Activated CD4-positive, alpha-beta T cell treated with anti-CD3 and anti-CD28 coated beads, Interleukin-10, Interleukin-2, amounts not matched to agents 100 ng/mL and 50 ng/mL, durations not matched to agents 16 hours and 8 hours (primary cell): ENCODE measurements around the gene GABRR2.
A peak's percentile ranks its signal among the peaks of the same experiment; 100 is the strongest.

Experiments
- DNase-seq: peaks from one replicate; pipeline ENCODE4 v3.0.0-alpha.2; 2020

GABRR2 gene

DNA sequence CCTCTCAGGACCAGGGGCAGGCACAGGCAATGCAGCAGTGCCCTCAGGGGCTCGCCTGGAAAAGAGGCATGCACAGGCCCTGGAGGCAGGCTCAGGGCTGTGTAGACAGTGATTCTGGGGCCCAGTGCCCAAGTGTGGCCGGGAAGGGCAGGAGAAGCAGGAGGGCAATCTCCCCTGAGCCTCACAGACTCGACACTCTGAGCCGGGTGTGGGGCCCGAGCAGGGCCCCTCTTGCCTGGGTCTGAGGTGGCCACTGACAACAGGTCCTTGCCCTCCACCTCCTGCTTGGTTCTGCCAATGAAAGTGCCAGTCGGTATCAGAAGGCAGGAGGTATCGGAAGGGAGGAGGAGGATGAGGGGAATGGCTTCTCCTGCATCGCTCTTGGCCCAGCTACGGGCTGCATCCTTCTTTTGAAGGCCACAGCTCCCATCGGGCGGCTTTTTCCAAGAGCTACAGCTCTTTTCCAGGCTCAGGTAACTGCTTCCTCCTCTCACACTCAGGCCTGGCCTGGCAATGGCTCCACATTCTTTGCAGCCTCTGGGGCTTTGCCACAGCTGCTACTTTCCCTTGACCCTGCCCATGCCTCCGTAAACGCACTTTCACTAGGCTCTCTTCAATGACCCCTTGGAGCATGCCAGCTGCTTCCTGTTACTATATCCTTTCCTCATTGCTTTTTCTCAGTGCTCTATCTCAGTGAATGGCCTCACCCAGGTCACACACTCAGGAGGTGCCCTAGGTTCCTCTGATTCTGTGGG, 24.5 kb downstream of the GABRR2 start:
- DNase-seq = no peak

GRCh38 chr6:89289710-89290109, 25.4 kb downstream of the GABRR2 start:
- DNase-seq = no peak

DNA sequence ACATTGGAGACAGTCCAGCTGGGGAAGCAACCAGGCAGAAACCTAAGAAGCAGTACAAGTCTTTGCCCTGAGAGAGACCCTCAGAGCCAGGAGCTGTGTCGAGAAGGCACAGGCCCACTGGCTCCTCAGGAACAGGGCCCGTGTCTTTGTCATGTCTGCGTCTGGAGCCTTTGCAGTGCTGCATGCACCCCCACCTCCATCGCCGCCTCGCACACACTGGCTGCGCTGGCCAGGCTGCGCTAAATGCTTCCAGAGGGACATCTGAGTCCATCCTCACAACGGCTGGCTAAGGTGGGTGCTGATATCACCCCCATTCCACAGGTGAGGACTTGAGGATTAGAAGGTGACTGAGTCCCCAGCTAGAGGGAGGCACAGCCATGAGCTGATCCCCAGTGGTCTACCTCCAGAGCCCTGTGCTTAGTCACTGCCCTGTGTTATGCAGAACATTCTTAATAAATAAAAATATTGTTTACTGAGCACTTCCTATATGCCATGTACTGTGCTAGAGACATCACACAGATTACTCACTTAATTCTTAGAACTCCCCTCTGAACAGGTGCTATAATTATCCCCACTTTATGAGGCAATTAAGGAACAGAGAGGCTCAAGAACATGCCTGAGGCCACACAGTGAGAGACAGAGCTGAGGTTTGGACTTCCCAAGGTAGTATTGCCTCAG, 27.6 kb downstream of the GABRR2 start:
- DNase-seq = no peak

DNA sequence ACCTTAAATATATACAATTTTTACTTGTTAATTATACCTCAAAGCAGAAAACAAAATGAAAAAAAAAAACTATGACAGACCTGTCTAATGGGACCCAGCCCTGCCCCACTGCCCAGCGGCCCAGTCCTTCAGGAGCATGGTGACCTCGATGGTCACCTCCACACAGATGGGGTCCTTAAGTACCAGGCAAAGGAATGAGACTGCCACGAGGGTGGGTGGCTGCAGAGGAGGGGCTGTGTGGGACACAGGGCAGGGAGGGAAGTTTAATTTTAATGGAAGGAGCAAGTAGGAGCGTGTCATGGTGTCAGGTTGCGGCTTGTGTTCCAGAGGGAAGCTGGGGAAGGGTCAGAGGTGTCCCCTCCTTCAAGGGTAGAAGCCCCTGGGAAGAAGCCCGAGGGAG, 28.6 kb downstream of the GABRR2 start:
- DNase-seq = no peak

DNA sequence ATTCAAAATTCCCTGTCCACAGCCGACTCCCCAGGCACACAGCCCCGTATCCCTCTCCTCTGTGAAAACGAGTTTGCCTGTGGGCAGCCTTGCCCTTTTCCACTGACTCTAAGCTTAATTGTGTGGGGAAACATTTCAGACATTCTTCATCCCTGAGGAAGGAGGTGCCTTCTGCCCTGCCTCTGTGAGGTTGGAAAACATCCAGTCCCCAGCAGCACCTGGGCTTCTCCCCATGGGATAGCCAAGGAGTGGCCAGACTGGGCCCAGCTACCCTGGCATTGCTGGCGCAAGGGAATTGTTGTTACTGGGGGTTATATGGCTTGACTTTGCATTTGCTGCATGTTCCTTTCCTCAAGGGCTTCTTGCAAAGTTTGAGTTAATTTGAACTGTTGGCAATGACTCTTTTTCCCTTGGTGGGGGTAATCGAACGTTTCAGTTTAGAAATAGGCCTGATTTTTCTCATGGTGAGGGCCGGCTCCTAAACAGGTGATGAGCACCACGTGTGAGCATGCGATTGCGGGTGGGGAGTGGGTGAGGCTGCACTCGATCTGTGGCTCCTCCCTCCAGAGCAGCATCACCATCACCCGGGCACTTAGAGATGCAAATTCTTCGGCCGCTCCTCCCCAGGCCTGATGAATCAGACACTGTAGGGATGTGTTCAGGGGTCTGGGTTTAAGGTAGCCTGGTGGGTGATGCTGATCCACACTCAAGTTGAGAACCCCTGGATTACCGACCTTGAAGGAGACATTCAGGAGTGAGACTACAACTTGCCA, 29.9 kb downstream of the GABRR2 start:
- DNase-seq = no peak

DNA sequence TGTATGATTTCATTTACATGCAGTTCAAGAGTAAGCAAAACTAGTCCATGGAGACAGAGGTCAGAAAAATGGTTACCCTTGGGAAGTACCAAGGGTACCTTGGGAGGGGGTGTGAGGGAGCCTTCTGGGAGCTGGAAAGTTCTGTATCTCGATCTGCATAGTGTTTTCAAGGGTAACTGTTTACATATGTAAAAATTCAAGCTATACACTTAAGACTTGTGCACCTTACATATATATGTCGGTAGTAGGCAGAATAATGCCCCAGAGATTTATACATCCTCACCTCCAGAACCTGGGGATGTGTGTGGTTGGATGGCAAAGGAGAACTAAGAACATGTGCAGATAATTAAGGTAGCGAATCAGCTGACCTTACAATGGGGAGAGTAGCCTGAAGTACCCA, 31.0 kb downstream of the GABRR2 start:
- no peak for DNase-seq

DNA sequence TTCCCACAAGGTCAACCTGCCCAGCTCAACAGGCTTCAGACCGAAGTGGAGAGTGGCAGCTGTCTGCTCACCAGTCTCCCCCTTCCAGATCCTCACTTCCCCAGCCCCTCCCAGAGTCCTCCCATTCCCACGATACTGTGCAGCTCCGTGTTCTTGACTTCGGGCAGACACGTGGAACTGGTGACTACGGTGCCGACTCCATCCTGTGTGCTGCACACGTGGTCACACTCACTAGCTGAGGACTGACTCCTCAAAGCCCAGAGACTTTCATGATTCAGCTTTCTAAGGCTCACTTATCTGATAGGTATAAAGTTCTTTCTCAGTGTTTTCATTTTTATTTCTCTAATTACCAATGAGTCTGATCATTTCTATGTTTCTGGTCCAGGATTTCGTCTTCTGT, 32.4 kb downstream of the GABRR2 start:
- no peak for DNase-seq

DNA sequence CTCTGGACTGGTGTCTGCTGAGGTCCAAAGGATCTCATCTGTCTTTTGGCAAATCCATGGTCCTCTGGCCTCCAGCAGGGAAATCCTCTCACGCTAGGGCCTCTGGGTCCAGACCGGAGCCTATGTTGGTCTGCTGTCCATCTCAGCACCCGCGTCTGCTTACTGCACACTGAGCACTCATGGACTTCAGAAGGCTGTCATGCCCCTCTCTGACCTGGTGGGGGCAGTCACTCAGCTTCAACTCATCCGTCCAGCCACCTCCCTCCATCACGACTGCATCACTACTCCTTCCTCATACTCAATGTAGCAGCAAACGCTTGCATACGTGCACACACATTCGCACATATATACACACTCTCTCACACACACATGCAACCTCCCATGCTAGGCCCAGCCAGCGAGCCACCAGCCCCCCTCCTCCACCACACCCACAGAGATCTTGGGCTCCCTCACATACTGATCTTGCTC, 33.3 kb downstream of the GABRR2 start:
- DNase-seq = peak; percentile 48

- no peak for DNase-seq
Measured at GRCh38 chr6:89278956-89279355, 36.1 kb downstream of the GABRR2 start.

DNA sequence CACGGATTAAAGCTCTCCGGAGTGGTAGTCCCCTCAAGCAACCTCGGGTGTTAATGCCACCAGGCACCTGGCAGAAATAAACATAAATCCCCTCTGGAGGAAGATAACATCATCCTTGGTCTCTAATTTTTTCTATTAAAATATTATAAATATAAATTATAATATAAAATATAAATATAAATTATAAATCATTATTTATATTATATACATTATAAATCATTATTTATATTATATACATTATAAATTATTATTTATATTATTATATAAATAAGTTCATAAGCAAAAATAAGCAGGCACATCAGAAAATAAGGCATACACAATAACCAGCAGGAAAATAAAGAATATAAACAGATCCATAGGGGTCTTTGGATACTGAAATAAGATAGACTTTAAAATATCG, 39.2 kb downstream of the GABRR2 start:
- no peak for DNase-seq

DNA sequence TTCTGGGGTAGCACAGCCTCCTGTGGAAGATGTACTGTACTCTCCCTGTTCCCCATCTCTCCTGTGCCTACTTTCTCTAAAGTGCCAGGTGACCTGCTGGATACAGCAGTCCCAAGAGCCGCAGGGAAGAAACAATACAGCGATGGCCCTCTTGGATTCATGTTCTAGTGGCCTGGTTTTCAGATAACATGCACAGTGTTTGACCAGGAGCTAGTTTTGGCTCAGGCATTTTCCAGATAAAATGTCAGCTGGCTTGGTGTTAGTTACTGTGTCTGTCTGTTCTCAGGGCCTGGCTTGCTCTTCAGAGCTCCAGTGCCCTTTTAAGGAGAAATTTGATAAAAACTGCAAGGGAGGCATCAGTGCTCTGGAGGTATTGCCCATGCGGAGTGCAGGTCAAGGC, 41.3 kb downstream of the GABRR2 start:
- no peak for DNase-seq

DNA sequence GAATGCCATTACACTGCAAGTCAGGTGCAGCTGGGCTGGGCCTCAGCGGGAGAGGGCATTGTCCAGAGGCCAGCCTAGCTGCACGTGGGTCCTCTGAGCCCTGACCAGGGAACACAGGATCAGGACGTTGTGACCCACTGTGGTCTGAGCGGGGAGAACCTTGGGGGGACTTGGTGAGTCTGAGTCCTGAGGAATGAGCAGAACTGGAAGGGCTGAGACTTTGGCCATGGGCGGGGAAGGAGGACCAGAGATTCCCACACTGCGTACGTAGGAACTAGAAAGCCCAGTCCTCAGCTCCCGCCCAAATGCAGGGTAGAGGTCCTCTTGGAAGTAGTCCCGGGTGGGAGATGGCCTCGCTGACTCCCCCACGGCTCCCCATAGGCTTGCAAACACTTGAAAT, 42.5 kb downstream of the GABRR2 start:
- no peak for DNase-seq

DNA sequence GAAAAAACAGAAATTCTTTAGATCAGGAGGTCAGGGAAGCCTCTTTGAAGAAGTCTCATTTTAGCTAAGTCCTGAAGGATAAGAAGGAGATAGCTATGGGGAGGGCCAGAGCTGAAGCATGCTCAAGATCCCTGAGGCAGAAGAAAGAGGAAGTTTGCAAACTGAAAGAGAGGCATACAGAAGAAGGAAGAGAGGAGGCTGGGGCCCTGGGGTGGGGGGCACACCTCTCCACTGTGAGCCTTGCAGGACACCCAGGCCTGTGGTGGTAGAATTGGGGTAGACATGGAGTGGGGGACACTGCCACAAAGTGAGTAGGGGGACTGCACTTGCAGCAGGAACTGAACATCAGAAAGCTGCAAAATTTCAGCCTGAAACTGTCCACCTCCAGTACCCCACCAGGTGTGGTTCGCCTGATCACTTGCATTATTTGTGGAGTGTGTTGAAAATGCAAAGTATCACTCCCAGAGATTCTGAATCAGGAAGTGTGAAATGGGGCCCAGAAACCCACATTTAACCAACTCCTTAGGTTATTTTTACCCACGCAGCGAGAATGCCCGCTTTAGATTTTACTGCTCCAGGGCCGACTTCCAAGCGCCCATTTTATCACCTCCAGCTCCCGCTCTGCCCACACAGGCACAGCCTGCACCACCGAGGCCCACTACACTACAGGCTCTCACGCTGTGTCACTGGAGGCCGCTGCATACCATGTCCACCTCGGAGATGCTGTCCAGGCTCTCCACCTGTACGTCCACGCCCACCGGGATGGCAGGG, 44.0 kb downstream of the GABRR2 start:
- no peak for DNase-seq

DNA sequence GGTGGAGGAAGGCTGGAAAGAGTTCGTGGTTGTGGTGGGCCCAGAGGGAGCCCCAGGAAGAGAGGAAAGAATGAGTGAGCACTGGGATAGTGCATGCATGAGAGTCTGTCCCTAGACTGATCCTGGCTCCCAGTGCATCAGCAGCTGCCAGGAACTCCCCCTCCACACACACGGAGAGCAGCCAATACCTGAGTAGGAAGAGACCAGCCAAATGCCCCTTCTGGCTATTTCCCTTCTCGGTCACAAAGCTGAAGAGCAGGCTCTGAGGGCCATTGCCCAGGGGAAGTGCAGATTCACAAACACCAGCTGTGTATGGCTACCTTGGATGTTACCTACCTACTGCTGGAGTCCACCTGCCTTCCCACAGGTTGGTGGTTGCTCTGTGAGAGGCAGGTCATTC, 45.1 kb downstream of the GABRR2 start:
- no peak for DNase-seq

DNA sequence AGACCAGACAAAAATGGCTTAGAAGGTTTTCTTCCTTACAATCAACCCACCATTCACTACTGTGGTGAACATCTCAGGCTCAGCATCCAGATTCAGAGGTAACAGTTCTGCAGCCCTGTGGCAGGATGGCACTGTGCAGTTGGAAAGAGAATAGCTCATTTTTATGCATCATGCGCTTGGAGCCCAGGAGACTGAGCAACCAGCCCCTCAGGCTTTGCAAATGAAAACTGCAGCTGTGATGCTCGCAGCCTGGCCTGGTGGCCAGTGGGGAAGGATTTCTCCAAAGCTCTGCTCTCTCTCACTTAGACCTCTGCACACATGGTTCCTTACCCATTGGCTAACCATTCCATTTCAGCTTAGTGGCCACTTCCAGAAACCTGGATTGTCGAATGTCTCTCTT, 45.8 kb downstream of the GABRR2 start:
- no peak for DNase-seq

DNA sequence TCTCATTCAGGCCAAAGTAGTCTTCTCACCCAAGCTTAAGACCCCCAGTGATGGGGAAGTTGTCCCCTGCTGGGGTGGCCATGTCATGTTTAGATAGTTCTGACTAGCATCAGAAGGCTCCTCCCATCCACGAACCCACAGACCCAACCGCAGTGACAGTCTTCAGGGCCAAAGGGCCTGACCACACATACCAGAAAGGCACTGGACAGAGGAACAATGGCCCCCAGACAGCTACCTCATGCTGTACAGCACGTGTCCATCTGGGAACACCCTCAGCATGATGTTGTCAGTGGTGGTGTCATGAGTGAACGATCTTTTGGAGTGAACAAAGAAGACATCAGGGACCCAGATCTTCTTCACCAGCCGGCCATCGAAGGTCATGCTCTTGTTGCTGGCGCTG, 46.3 kb downstream of the GABRR2 start:
- no peak for DNase-seq

- no peak for DNase-seq
Measured at GRCh38 chr6:89267918-89268317, 47.2 kb downstream of the GABRR2 start.

DNA sequence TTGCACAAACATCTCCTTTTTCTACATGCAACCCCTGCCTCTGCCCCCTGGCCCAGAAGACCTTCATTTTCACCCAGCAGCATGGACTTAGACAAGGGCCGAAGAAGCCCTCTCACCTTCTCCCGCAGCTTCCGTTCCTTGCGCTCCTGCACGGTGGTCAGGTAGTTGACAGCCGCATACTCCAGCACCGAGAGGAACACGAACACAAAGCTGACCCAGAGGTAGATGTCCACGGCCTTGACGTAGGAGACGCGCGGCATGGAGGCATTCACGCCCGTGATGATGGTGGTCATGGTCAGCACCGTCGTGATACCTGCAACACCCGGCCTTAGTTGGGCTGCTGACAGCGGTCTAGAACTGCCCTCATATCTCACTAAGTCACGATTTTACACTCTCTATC, 50.8 kb downstream of the GABRR2 start:
- no peak for DNase-seq

DNA sequence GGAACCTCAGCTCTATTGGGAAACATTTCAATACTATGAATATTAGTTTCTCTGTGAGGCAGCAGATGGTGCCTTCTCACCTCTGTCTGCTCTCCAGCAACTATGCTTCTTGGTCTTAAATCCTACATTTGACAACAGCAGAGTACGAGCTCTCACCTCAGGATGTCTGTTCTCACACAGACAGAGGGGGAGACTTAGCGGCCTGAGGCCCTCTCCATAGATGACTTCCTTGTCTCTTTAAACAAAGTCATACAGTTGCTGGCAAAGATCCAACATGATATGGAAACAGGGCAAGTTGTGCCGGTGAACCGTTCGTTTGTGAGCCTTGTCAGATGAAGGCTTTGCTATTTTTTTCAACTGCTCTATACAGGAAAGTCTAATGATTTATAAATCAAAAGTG, 54.3 kb downstream of the GABRR2 start:
- DNase-seq = no peak

DNA sequence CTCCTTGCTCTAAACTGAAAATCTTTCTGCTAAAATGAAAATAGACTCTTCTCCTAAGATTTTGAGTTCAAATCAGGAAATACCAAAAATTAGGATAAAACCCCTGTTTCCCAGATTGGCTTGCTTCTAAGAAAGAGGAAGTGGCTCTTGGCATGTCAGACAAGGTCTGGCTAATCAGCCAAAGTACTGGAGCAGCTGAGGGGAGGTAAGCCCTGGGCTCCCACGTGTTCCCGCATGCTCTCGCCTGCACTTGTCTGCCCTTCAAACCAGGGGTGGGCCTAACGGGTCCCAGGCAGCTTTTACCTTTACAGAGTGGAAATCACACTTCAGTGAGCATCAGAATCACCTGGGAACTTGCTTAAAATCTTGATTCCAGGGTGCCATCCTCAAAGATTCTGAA, 54.8 kb downstream of the GABRR2 start:
- no peak for DNase-seq

- DNase-seq = no peak
Measured at GRCh38 chr6:89258912-89259311, 56.2 kb downstream of the GABRR2 start.

DNA sequence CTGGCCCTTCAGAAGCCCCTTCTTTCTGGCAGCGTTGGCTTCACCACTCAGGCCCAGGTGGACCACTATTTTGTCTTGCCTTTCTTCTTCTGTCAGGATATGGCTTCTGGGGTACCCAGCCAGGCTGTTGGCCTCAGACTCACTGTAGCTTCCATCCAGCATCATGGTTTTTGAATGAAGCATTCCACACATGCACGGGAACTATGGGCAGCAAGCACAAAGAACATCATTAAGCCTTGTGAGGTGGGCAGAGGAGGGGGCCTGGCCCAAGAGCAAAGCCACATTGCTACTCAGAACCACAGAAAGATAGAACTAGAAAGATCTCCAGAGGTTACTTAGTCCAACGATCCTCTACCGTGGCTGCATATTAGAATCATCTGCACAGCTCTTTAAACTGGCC, 57.3 kb downstream of the GABRR2 start:
- no peak for DNase-seq

DNA sequence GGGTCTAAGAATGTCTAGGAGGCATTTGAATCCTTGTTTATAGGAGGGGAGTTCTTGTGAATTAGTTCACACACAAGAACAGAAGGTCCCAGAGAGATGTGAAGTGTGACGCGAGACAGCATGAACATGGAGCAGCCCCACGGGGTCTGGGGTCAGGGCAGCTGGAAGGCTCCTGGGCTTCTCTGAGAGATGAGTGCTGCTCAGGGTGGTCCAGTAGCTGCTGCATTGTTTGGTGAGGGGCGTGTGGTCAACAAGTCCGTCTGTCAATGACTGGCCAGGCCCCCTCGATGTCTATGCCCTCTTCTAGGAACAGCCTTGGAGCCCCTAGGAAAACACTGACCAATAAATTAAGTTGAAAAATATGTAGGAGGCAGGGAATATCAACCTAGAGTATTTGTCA, 57.8 kb downstream of the GABRR2 start:
- no peak for DNase-seq
